Upper lobe of right lung (tissue), 1 donor: ENCODE measurements around the gene VPS13D. TPM values are rescaled to one million over a fixed set of nuclear protein-coding genes. Genes with fewer than 3 reads are reported as not detected.

Source experiments
- ATAC-seq: fragments of 200-7000 bp; cut with Tn5 transposase; one replicate; pipeline ENCODE4 v1.9.1; 2020; ENCODE audit warnings: mild to moderate bottlenecking, moderate library complexity
- DNase-seq: peaks from one replicate; pipeline ENCODE4 v3.0.0-alpha.2; 2020
- H3K27ac ChIP-seq: fragments of 200-600 bp; one replicate; pipeline ENCODE4 v1.8.0; 2022
- H3K27me3 ChIP-seq: fragments of 200-600 bp; one replicate; pipeline ENCODE4 v1.8.0; 2022; ENCODE audit warnings: mild to moderate bottlenecking
- H3K36me3 ChIP-seq: fragments of 200-600 bp; one replicate; pipeline ENCODE4 v1.8.0; 2022
- H3K4me1 ChIP-seq: fragments of 200-600 bp; one replicate; pipeline ENCODE4 v1.8.0; 2022
- H3K4me3 ChIP-seq: fragments of 200-600 bp; one replicate; pipeline ENCODE4 v1.8.0; 2022; ENCODE audit warnings: mild to moderate bottlenecking
- H3K9me3 ChIP-seq: fragments of 200-600 bp; one replicate; pipeline ENCODE4 v1.8.0; 2022
- CTCF ChIP-seq: fragments of 200-600 bp; IDR thresholded peaks from one replicate; pipeline ENCODE4 v1.8.0; 2022; ENCODE audit warnings: antibody characterized with exemption
- intact Hi-C: fragments of 100-400 bp; cut with DNase I; formaldehyde crosslinking; loops from one replicate; pipeline ENCODE4 v1.11.0; 2022
- total RNA-seq: library from RNA; stranded (reverse); fragmentation: NEBNext Ultra II Directional; extraction: Animal tissue kit (Norgen Biotek cat#: 25700); gene quantifications from one replicate; pipeline ENCODE4 v1.2.1, GENCODE V29; 2021
- donor health status: DM: no; HTN: yes; CAD: no; lungs with severe emphysema.

Gene VPS13D
- total RNA-seq, 1 donor from 2014 or later = 74.7 TPM

- Histone ChIP-seq H3K4me3 (no peak overlapping the region), H3K27ac (no peak overlapping the region), H3K4me1 (peaks cover 18% of the 10 kb centered on the region), H3K36me3 (peaks cover 13% of the 10 kb centered on the region), H3K27me3 (no peaks in the 10 kb centered on the region), H3K9me3 (no peaks in the 10 kb centered on the region)
- DNase-seq (no peak), ATAC-seq (peak; percentile 21)
- TF ChIP-seq CTCF = no peak
- intact Hi-C loops = no loop called here
These were observed 283.4 kb downstream of the VPS13D start for GRCh38 chr1:12513181-12513580.

- H3K4me1 ChIP-seq = peaks cover 32% of the 10 kb centered on the region
These were observed 284.8 kb downstream of the VPS13D start for GRCh38 chr1:12514590-12514989.

DNA sequence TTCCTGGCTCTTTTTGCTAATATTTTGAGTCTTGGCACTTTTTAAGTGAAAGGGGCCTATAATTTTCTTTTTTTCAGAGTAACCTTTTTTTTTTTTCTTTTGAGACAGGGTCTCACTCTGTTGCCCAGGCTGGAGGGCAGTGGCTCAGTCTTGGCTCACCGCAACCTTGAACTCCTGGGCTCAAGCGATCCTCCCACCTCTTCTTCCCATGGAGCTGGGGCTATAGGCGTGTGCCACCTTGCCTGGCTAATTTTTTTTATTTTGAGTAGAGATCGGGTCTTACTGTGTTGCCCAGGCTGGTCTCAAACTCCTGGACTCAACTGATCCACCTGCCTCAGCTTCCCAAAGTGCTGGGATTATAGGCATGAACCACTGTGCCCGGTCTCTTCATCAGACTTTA lies 285.4 kb downstream of the VPS13D start:
- no peak for ATAC-seq
- intact Hi-C loops = no loop called here
- TF ChIP-seq CTCF = no peak

More at GRCh38 chr1:12514590-12514989, 284.8 kb downstream of the VPS13D start:
- no peaks in the 10 kb centered on the region for H3K9me3 ChIP-seq
- no peak for TF ChIP-seq CTCF
- intact Hi-C loops = no loop called here
- DNase-seq = no peak
- H3K27me3 ChIP-seq = no peaks in the 10 kb centered on the region
- no peak overlapping the region for H3K4me3 ChIP-seq
- no peak for ATAC-seq
- no peak overlapping the region for H3K27ac ChIP-seq
- H3K36me3 ChIP-seq = no peaks in the 10 kb centered on the region

GRCh38 chr1:12516741-12517140 lies 286.9 kb downstream of the VPS13D start:
- H3K9me3 ChIP-seq = no peaks in the 10 kb centered on the region
- no peaks in the 10 kb centered on the region for H3K27me3 ChIP-seq
- H3K36me3 ChIP-seq = no peaks in the 10 kb centered on the region
- TF ChIP-seq CTCF = no peak
- ATAC-seq = no peak
- no peak for DNase-seq
- intact Hi-C loops = no loop called here
- H3K27ac ChIP-seq = no peak overlapping the region
- H3K4me3 ChIP-seq = no peak overlapping the region
- H3K4me1 ChIP-seq = peaks cover 21% of the 10 kb centered on the region

More for the DNA sequence above, 285.4 kb downstream of the VPS13D start:
- no peak for DNase-seq
- Histone ChIP-seq H3K36me3 (no peaks in the 10 kb centered on the region), H3K4me1 (peaks cover 35% of the 10 kb centered on the region), H3K4me3 (no peak overlapping the region), H3K27me3 (no peaks in the 10 kb centered on the region), H3K9me3 (no peaks in the 10 kb centered on the region), H3K27ac (no peak overlapping the region)

GRCh38 chr1:12518931-12519692 lies 289.3 kb downstream of the VPS13D start:
- Histone ChIP-seq H3K27ac (no peak overlapping the region), H3K4me1 (peaks cover 17% of the 10 kb centered on the region)
- ATAC-seq = peak; percentile 75

More at GRCh38 chr1:12518931-12519692, 289.3 kb downstream of the VPS13D start:
- Histone ChIP-seq H3K36me3 (no peaks in the 10 kb centered on the region), H3K27me3 (no peaks in the 10 kb centered on the region), H3K9me3 (no peaks in the 10 kb centered on the region), H3K4me3 (no peak overlapping the region)
- no peak for TF ChIP-seq CTCF
- no peak for DNase-seq
- intact Hi-C loops = no loop called here
